AG09309 (cell line): ENCODE data around the gene RGS9.

Experiments used
- DNase-seq: peaks from one replicate; pipeline ENCODE4 v3.0.0-alpha.2; 2010; ENCODE audit warnings: low read depth
- H3K4me3 ChIP-seq: 2 replicates; pipeline ENCODE4 v1.5.1; 2011; ENCODE audit warnings: mild to moderate bottlenecking, low read depth, low read length, moderate library complexity; ENCODE audit not compliant: control insufficient read depth
- TF ChIP-seq, protein P1 (sequence below): IDR thresholded peaks from 2 replicates; pipeline ENCODE4 v1.5.1; 2011; ENCODE audit warnings: mild to moderate bottlenecking, low read depth, low read length, inconsistent platforms; ENCODE audit not compliant: insufficient read depth, control insufficient read depth; ENCODE audit errors: missing control alignments

Gene RGS9

GRCh38 chr17:65160516-65160915 is 23.3 kb downstream of the RGS9 start:
- no peak overlapping the region for H3K4me3 ChIP-seq
- TF ChIP-seq, protein P1, sequence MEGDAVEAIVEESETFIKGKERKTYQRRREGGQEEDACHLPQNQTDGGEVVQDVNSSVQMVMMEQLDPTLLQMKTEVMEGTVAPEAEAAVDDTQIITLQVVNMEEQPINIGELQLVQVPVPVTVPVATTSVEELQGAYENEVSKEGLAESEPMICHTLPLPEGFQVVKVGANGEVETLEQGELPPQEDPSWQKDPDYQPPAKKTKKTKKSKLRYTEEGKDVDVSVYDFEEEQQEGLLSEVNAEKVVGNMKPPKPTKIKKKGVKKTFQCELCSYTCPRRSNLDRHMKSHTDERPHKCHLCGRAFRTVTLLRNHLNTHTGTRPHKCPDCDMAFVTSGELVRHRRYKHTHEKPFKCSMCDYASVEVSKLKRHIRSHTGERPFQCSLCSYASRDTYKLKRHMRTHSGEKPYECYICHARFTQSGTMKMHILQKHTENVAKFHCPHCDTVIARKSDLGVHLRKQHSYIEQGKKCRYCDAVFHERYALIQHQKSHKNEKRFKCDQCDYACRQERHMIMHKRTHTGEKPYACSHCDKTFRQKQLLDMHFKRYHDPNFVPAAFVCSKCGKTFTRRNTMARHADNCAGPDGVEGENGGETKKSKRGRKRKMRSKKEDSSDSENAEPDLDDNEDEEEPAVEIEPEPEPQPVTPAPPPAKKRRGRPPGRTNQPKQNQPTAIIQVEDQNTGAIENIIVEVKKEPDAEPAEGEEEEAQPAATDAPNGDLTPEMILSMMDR, result no peak
- DNase-seq, result no peak

- H3K4me3 ChIP-seq, result no peak overlapping the region
- no peak for DNase-seq
- TF ChIP-seq, protein P1, result no peak
Measured at GRCh38 chr17:65163990-65164495, 26.9 kb downstream of the RGS9 start.

- TF ChIP-seq, protein P1, result no peak
- H3K4me3 ChIP-seq, result no peak overlapping the region
- DNase-seq, result no peak
Measured at GRCh38 chr17:65166787-65167186, 29.6 kb downstream of the RGS9 start.

GRCh38 chr17:65167566-65167965 is 30.4 kb downstream of the RGS9 start:
- H3K4me3 ChIP-seq, result no peak overlapping the region
- TF ChIP-seq, protein P1, result no peak
- DNase-seq, result no peak

- no peak for DNase-seq
- H3K4me3 ChIP-seq, result no peak overlapping the region
- TF ChIP-seq, protein P1, result no peak
Measured at GRCh38 chr17:65169691-65170090, 32.5 kb downstream of the RGS9 start.

DNA sequence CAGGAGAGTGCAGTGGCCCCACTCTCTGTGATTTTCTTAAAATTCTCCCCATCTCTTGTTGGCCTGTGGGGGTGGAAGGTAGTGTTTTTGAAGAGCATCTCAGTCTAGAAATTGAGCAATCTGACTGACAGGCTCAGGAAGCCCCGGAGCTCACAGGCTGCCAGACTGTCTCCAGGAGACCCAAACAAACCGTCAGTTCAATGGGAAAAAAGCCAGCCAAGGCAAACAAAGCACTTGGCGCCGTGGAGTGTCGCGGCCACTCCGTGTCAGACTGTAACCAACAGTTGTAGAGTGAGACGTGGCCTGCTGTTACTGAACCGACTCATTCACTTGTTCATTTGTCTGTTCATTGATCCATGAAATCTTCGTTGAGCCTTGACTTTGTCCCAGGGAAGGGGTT is 33.7 kb downstream of the RGS9 start:
- DNase-seq, result no peak
- TF ChIP-seq, protein P1, result no peak

DNA sequence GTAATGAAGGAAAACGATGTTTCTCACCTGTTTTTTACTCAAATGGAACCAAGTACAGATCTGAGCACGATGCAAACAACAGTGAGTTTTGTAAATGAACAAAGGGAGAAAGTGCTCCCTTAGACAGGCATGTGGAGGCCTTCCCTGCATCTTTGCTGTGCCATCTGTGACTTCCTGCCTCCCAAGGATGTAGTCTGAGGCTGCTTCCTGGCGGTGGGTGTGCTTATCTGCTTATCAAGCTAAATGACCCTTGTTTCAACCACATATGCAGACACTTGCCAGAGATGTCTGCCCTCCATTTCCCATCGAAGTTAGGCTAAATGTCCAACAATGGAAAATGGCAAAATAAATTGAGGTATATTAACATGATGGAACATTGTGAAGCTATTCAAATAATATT is 34.6 kb downstream of the RGS9 start:
- TF ChIP-seq, protein P1, result no peak
- no peak for DNase-seq
- H3K4me3 ChIP-seq, result no peak overlapping the region

More for the DNA sequence above, 33.7 kb downstream of the RGS9 start:
- H3K4me3 ChIP-seq, result no peak overlapping the region
